ENCODE measurements around the gene RNF144B. TPM values are rescaled to one million over a fixed set of nuclear protein-coding genes. Genes with fewer than 3 reads are reported as not detected.
"Not testable (repeated sequence)": the region's sequence is repeated elsewhere in the genome, so short reads cannot be mapped to it uniquely, and the experiment has no call there.

The RNF144B gene
- polyA plus RNA-seq, 12 donors: 5.4 to 19.7 (median 10.7) TPM; not detected in 1

- DNase-seq: no peak
Measured at GRCh38 chr6:18405477-18406293, 18.5 kb downstream of the RNF144B start.

GRCh38 chr6:18406955-18407749 lies 20.0 kb downstream of the RNF144B start:
- no peak for DNase-seq

- DNase-seq: not testable (repeated sequence)
Measured at GRCh38 chr6:18409602-18410001, 22.5 kb downstream of the RNF144B start.

- no peak for DNase-seq
Measured at GRCh38 chr6:18410412-18410811, 23.3 kb downstream of the RNF144B start.

GRCh38 chr6:18412068-18412467 lies 24.9 kb downstream of the RNF144B start:
- no peak for DNase-seq

- no peak for DNase-seq
Measured at GRCh38 chr6:18412644-18413043, 25.5 kb downstream of the RNF144B start.

- no peak for DNase-seq
Measured at GRCh38 chr6:18413381-18413780, 26.2 kb downstream of the RNF144B start.

- no peak for DNase-seq
Measured at GRCh38 chr6:18414116-18414515, 27.0 kb downstream of the RNF144B start.

- DNase-seq: no peak
Measured at GRCh38 chr6:18415207-18415606, 28.1 kb downstream of the RNF144B start.

- peak; percentile 60 for DNase-seq
Measured at GRCh38 chr6:18415671-18416340, 28.7 kb downstream of the RNF144B start.

GRCh38 chr6:18416341-18416679 lies 29.2 kb downstream of the RNF144B start:
- DNase-seq: no peak

- DNase-seq: no peak
Measured at GRCh38 chr6:18420328-18420727, 33.2 kb downstream of the RNF144B start.

- no peak for DNase-seq
Measured at GRCh38 chr6:18422136-18422535, 35.0 kb downstream of the RNF144B start.

- no peak for DNase-seq
Measured at GRCh38 chr6:18423426-18423825, 36.3 kb downstream of the RNF144B start.

- no peak for DNase-seq
Measured at GRCh38 chr6:18424201-18424600, 37.1 kb downstream of the RNF144B start.

GRCh38 chr6:18425218-18425617 lies 38.1 kb downstream of the RNF144B start:
- no peak for DNase-seq

GRCh38 chr6:18427296-18427695 lies 40.1 kb downstream of the RNF144B start:
- no peak for DNase-seq

GRCh38 chr6:18429655-18430297 lies 42.6 kb downstream of the RNF144B start:
- DNase-seq: no peak

GRCh38 chr6:18431581-18431980 lies 44.4 kb downstream of the RNF144B start:
- DNase-seq: no peak

- no peak for DNase-seq
Measured at GRCh38 chr6:18432180-18432579, 45.0 kb downstream of the RNF144B start.

GRCh38 chr6:18432619-18433018 lies 45.5 kb downstream of the RNF144B start:
- DNase-seq: no peak

- DNase-seq: no peak
Measured at GRCh38 chr6:18433059-18433458, 45.9 kb downstream of the RNF144B start.

Measured in muscle of arm (tissue), 12 donors.